Left lung (tissue), 10 donors: Measurements from ENCODE around the gene MAST1. TPM values are rescaled to one million over a fixed set of nuclear protein-coding genes. Genes with fewer than 3 reads are reported as not detected.

ENCODE experiments used
- ATAC-seq: fragments of 200-7000 bp; cut with Tn5 transposase; one replicate; pipeline ENCODE4 v1.9.1; 2020; ENCODE audit warnings: moderate library complexity
- DNase-seq, 4 donors: peaks; one replicate each; pipeline ENCODE4 v3.0.0-alpha.2; 2013 to 2020
- H3K27ac ChIP-seq, 2 donors: fragments of 200-600 bp; sonication (generic) in 1 of 2; one replicate each; pipeline versions ENCODE4 v1.5.0 to v1.8.0; 2020 to 2021
- H3K27me3 ChIP-seq, 2 donors: fragments of 200-600 bp; sonication (generic) in 1 of 2; one replicate each; pipeline versions ENCODE4 v1.5.0 to v1.8.0; 2020 to 2021
- H3K36me3 ChIP-seq, 2 donors: fragments of 200-600 bp; sonication (generic) in 1 of 2; one replicate each; pipeline versions ENCODE4 v1.5.0 to v1.8.0; 2020 to 2021
- H3K4me1 ChIP-seq, 2 donors: fragments of 200-600 bp; one replicate each; pipeline ENCODE4 v1.8.0; 2021
- H3K4me3 ChIP-seq, 2 donors: fragments of 200-600 bp; sonication (generic) in 1 of 2; one replicate each; pipeline versions ENCODE4 v1.5.0 to v1.8.0; 2020 to 2021; ENCODE audit warnings: mild to moderate bottlenecking in 1 of 2
- H3K9me3 ChIP-seq, 2 donors: fragments of 200-600 bp; sonication (generic) in 1 of 2; one replicate each; pipeline versions ENCODE4 v1.5.0 to v1.8.0; 2020 to 2021
- CTCF ChIP-seq, 2 donors: fragments of 200-600 bp; sonication (generic) in 1 of 2; IDR thresholded peaks; one replicate each; pipeline versions ENCODE4 v1.5.0 to v1.8.0; 2021; ENCODE audit warnings: antibody characterized with exemption in 2 of 2
- intact Hi-C, 2 donors: fragments of 100-400 bp; cut with DNase I; formaldehyde crosslinking; loops; one replicate each; pipeline versions ENCODE4 v1.11.2 to v1.14.2; 2022
- polyA plus RNA-seq, 6 donors: library from polyadenylated mRNA; unstranded; fragments of 120-200 nt; gene quantifications; one replicate each; pipeline ENCODE4 v1.2.1, GENCODE V29; 2013; ENCODE audit not compliant: insufficient read length in 6 of 6
- total RNA-seq, 2 donors: library from RNA; stranded (reverse); fragmentation: NEBNext Ultra II Directional; extraction: Animal tissue kit (Norgen Biotek cat#: 25700); gene quantifications; one replicate each; pipeline ENCODE4 v1.2.1, GENCODE V29; 2021
- donor health status: DM: no; HTN: yes; CAD: no.
- donor health status: DM: no; HTN: no; CAD: no.

The MAST1 gene
- total and polyA plus RNA-seq, 8 donors: 0.15 to 2.4 (median 1.5) TPM

GRCh38 chr19:12864721-12865715, 26.7 kb downstream of the MAST1 start:
- H3K4me3 ChIP-seq: no peak overlapping the region
- intact Hi-C loops: no loop called here
- H3K9me3 ChIP-seq: no peaks in the 10 kb centered on the region
- no peak for ATAC-seq
- TF ChIP-seq CTCF (IDR thresholded peaks at IDR 0.05): no peak
- no peak overlapping the region for H3K27ac ChIP-seq
- no peak for DNase-seq
- peaks cover 0 to 12% of the 10 kb centered on the region in 2 donors for H3K4me1 ChIP-seq
- H3K36me3 ChIP-seq: no peaks in the 10 kb centered on the region
- H3K27me3 ChIP-seq: peaks cover 0 to 10% of the 10 kb centered on the region in 2 donors

GRCh38 chr19:12865746-12866415, 27.6 kb downstream of the MAST1 start:
- Histone ChIP-seq H3K27ac (no peak overlapping the region), H3K9me3 (no peaks in the 10 kb centered on the region), H3K36me3 (no peaks in the 10 kb centered on the region), H3K4me3 (no peak overlapping the region), H3K4me1 (peaks cover 0 to 12% of the 10 kb centered on the region in 2 donors), H3K27me3 (peaks cover 0 to 10% of the 10 kb centered on the region in 2 donors)
- no peak for TF ChIP-seq CTCF (IDR thresholded peaks at IDR 0.05)
- DNase-seq: no peak
- ATAC-seq: no peak
- intact Hi-C loops: no loop called here

DNA sequence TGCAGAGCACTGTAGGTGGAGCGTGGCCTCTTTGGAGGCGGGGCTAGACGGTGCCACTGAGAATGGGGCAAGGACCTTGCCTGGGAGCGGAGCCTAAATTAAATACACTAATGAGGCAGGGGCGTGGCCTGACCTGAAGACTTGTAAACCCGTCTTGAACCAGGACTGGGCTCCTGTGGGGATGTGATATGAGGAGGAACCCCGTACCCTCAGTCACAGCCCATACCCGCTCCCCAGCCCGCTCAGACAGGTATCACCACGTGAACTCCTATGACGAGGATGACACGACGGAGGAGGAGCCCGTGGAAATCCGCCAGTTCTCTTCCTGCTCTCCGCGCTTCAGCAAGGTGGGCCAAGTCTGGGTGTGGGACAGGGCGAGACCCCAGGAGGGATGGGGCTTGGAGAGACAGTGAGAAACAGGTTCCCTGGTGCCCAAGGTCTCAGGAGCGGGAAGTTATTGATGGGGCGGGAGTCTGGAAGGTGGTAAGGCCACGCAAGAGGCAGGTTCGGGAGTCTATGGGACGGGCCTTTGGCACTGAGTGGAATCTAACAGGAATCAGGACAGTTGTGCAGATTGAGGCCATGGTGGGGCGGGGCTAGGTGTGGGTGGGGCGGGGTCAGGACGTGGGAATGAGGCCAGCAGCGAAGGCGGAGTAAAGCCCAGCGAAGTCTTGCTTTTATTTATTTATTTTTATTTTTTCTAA, 28.3 kb downstream of the MAST1 start:
- no peak for TF ChIP-seq CTCF (IDR thresholded peaks at IDR 0.05)
- Histone ChIP-seq H3K27me3 (peaks cover 0 to 10% of the 10 kb centered on the region in 2 donors), H3K4me1 (peaks cover 0 to 12% of the 10 kb centered on the region in 2 donors), H3K27ac (no peak overlapping the region), H3K9me3 (no peaks in the 10 kb centered on the region), H3K36me3 (no peaks in the 10 kb centered on the region), H3K4me3 (no peak overlapping the region)
- ATAC-seq: no peak
- intact Hi-C loops: no loop called here
- no peak for DNase-seq

- peak in 3 of 4 donors; percentile 65 to 87 (median 85) for DNase-seq
- Histone ChIP-seq H3K4me3 (peak overlapping the region; percentile 26 to 43), H3K36me3 (no peaks in the 10 kb centered on the region), H3K27ac (no peak overlapping the region), H3K27me3 (peaks cover 0 to 10% of the 10 kb centered on the region in 2 donors), H3K9me3 (no peaks in the 10 kb centered on the region), H3K4me1 (peaks cover 0 to 12% of the 10 kb centered on the region in 2 donors)
- intact Hi-C loops: no loop called here
- ATAC-seq: peak; percentile 87
- TF ChIP-seq CTCF (IDR thresholded peaks at IDR 0.05): no peak
Observed at GRCh38 chr19:12867120-12868099, 29.1 kb downstream of the MAST1 start.
